Urinary bladder (tissue), 4 donors: ENCODE results near the gene ODF2. TPM values are rescaled to one million over a fixed set of nuclear protein-coding genes. Genes with fewer than 3 reads are reported as not detected.
"Not testable (repeated sequence)": the region's sequence is repeated elsewhere in the genome, so short reads cannot be mapped to it uniquely, and the experiment has no call there.

Experiments used
- DNase-seq: peaks from one replicate; pipeline ENCODE4 v3.0.0-alpha.2; 2015; ENCODE audit errors: extremely low spot score
- H3K27ac ChIP-seq: one replicate; pipeline ENCODE4 v1.5.1; 2013; ENCODE audit warnings: low read depth, mild to moderate bottlenecking, moderate library complexity
- H3K36me3 ChIP-seq: one replicate; pipeline ENCODE4 v1.6.1; 2013; ENCODE audit warnings: mild to moderate bottlenecking, moderate library complexity; ENCODE audit not compliant: insufficient read depth
- H3K4me1 ChIP-seq: one replicate; pipeline ENCODE4 v1.6.1; 2013; ENCODE audit warnings: mild to moderate bottlenecking, moderate library complexity; ENCODE audit not compliant: insufficient read depth
- H3K4me3 ChIP-seq: one replicate; pipeline ENCODE4 v1.5.1; 2013; ENCODE audit warnings: low read depth, low read length
- WGBS: extraction: QIAGEN DNeasy Blood & Tissue Kit; methylation state at CpG from one replicate; pipeline ENCODE4 v1.1.7; 2013; 5-methylcytosine and 5-hydroxymethylcytosine counted together
- polyA plus RNA-seq: library from polyadenylated mRNA; stranded (reverse); fragments of 200-250 nt; gene quantifications from one replicate; pipeline ENCODE4 v1.2.3, GENCODE V29; 2013
- total RNA-seq: library from RNA; depleted of rRNA; stranded (reverse); fragments of >200 nt; gene quantifications from one replicate; pipeline ENCODE4 v1.2.3, GENCODE V29; 2014
- donor health status: healthy with polysubstance abuse.
- donor health status: healthy.

The ODF2 gene
- total RNA-seq (27.5 TPM), polyA plus RNA-seq (25.4 TPM)

- WGBS, result under 1% methylated on average over 80 of the region's 82 CpGs
- peak; percentile 91 for DNase-seq
- peak within 1 kb of the TSS; percentile 93 for H3K27ac ChIP-seq
- H3K36me3 ChIP-seq, result no peaks in the 10 kb centered on the region
- H3K4me3 ChIP-seq, result peak within 1 kb of the TSS; percentile 86
- H3K4me1 ChIP-seq, result no peaks in the 10 kb centered on the region
Observed at GRCh38 chr9:128455849-128456612, at the start of gene ODF2. TSS of gene ODF2 (plus strand) at chr9:128456006. CDS start at chr9:128456092, 86 bp downstream.

- WGBS, result 68% methylated on average over 9 of the region's 9 CpGs
- H3K4me3 ChIP-seq, result no peak overlapping the region
- no peaks in the 10 kb centered on the region for H3K36me3 ChIP-seq
- no peak for DNase-seq
- no peaks in the 10 kb centered on the region for H3K4me1 ChIP-seq
- no peak overlapping the region for H3K27ac ChIP-seq
Observed at GRCh38 chr9:128406848-128407391, 48.9 kb upstream of the ODF2 start.

DNA sequence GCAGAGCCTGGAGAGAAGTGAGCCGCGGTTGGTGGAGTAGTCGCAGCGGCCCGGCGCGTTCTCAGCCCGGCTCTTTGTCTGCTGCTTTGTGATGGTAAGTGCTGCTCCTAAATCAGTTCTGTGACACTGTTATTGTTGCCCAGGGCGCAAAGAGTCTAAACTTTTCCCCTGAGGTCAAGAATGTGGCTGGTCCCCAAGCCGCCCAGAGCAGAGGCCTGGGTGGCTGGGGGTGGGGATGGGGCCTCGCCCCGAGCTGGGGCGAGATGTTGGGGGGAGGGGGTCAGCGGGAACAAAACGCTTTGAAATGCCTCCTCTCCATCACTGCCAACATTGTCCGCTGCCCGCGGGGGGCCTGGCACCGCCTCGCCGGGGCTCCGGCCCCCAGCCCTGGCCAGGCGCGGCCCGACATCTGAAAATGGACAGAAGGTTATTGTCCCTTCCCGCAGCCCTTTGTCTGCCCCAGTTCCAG is 46.8 kb upstream of the ODF2 start:
- H3K36me3 ChIP-seq, result no peaks in the 10 kb centered on the region
- H3K4me1 ChIP-seq, result no peaks in the 10 kb centered on the region
- H3K4me3 ChIP-seq, result no peak overlapping the region
- DNase-seq, result no peak
- no peak overlapping the region for H3K27ac ChIP-seq
- 44% methylated on average over 26 of the region's 26 CpGs for WGBS

GRCh38 chr9:128409450-128409849 is 46.4 kb upstream of the ODF2 start:
- 61% methylated on average over 8 of the region's 8 CpGs for WGBS
- Histone ChIP-seq H3K27ac (no peak overlapping the region), H3K4me3 (no peak overlapping the region), H3K4me1 (no peaks in the 10 kb centered on the region), H3K36me3 (no peaks in the 10 kb centered on the region)
- no peak for DNase-seq

GRCh38 chr9:128409978-128410377 is 45.8 kb upstream of the ODF2 start:
- 33% methylated on average over 6 of the region's 6 CpGs for WGBS
- no peaks in the 10 kb centered on the region for H3K36me3 ChIP-seq
- no peak overlapping the region for H3K4me3 ChIP-seq
- H3K4me1 ChIP-seq, result no peaks in the 10 kb centered on the region
- no peak for DNase-seq
- no peak overlapping the region for H3K27ac ChIP-seq

DNA sequence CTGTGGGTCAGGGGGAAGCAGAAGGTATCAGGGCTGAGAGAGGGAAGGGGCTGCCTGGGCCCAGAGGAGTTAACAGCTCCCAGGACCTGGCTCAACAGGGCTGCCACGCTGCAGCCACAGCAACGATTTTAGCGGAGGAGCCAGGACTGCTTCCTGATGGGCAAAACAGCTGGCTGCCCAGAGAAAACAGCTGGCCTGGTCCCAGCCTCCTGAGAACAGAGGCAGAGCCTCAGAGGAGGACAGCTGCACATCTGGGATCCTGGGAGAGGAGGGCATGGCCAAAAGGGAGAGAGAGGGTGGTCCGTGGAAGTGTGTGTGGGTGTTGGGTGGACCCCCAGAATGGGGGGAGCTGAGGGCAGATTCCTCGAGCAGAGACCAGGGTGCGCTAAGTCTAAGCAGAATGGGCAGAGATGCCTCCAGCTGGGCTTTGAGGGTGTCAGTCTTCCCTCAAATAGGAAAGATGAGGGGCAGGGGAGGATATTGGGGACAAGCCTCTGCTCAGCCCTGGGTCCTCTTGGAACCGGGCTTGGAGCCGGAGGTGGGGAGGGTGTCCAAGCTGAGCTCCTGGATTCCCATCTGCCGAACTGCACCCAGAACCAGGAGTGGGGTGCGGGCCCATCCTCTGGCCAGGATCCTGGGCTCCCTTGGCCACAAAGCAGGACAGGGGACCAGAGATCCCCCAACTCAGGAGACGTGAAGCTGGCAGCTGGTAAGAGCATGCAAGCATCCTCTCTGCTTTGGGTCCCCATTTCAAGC is 44.3 kb upstream of the ODF2 start:
- Histone ChIP-seq H3K36me3 (no peaks in the 10 kb centered on the region), H3K4me3 (no peak overlapping the region), H3K27ac (no peak overlapping the region), H3K4me1 (no peaks in the 10 kb centered on the region)
- WGBS, result 55% methylated on average over 11 of the region's 11 CpGs
- DNase-seq, result no peak

GRCh38 chr9:128412120-128412790 is 43.6 kb upstream of the ODF2 start:
- 16% methylated on average over 13 of the region's 13 CpGs for WGBS
- Histone ChIP-seq H3K4me3 (no peak overlapping the region), H3K27ac (no peak overlapping the region), H3K4me1 (no peaks in the 10 kb centered on the region), H3K36me3 (no peaks in the 10 kb centered on the region)
- no peak for DNase-seq

- not testable (repeated sequence) for DNase-seq, H3K4me3 ChIP-seq, H3K27ac ChIP-seq, H3K36me3 ChIP-seq, H3K4me1 ChIP-seq
- 90% methylated on average over 13 of the region's 13 CpGs for WGBS
Observed at GRCh38 chr9:128413728-128414127, 42.1 kb upstream of the ODF2 start.

- Histone ChIP-seq H3K4me1 (no peaks in the 10 kb centered on the region), H3K27ac (no peak overlapping the region), H3K36me3 (no peaks in the 10 kb centered on the region), H3K4me3 (no peak overlapping the region)
- no peak for DNase-seq
- WGBS, result 65% methylated on average over 3 of the region's 3 CpGs
Observed at GRCh38 chr9:128414461-128414860, 41.3 kb upstream of the ODF2 start.

- no peak for DNase-seq
- 81% methylated on average over 2 of the region's 2 CpGs for WGBS
- H3K27ac ChIP-seq, result no peak overlapping the region
- H3K36me3 ChIP-seq, result no peaks in the 10 kb centered on the region
- no peak overlapping the region for H3K4me3 ChIP-seq
- no peaks in the 10 kb centered on the region for H3K4me1 ChIP-seq
Observed at GRCh38 chr9:128415281-128415680, 40.5 kb upstream of the ODF2 start.

- Histone ChIP-seq H3K27ac (no peak overlapping the region), H3K36me3 (no peaks in the 10 kb centered on the region), H3K4me1 (no peaks in the 10 kb centered on the region), H3K4me3 (no peak overlapping the region)
- 49% methylated on average over 6 of the region's 6 CpGs for WGBS
- DNase-seq, result peak; percentile 54
Observed at GRCh38 chr9:128416014-128416413, 39.8 kb upstream of the ODF2 start.

DNA sequence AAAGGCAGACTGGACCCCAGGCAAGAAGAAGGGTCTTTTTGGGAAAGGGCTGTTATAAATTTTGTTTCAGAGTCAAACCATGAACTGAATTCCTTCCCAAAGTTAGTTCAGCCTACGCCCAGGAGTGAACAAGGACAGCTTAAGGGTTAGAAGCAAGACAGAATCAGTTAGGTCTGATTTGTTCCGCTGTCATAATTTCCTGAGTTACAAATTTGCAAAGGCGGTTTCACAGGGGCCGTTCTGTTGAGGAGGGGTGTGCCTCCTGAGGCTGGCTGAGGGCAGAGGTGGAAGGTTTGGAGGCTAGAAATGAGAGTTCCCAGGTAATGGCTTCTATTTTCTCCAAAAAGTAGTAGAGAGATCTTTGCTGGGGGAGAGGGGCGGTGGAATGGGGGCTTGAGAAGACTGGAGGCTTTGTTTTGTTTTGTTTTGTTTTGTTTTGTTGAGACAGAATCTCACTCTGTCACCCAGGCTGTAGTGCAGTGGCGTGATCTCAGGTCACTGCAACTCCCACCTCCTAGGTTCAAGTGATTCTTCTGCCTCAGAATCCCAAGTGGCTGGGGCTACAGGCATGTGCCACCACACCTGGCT is 39.3 kb upstream of the ODF2 start:
- WGBS, result 54% methylated on average over 6 of the region's 6 CpGs

More for the DNA sequence above, 39.3 kb upstream of the ODF2 start:
- Histone ChIP-seq H3K4me1 (no peaks in the 10 kb centered on the region), H3K27ac (no peak overlapping the region), H3K4me3 (no peak overlapping the region), H3K36me3 (no peaks in the 10 kb centered on the region)
- no peak for DNase-seq
